ENCODE measurements around the gene VWA7. TPM values are rescaled to one million over a fixed set of nuclear protein-coding genes. Genes with fewer than 3 reads are reported as not detected.
"Not testable (repeated sequence)": the region's sequence is repeated elsewhere in the genome, so short reads cannot be mapped to it uniquely, and the experiment has no call there.

VWA7 gene
- 1 to 10 TPM; 6.8 to 9.4 (median 8.5) TPM for polyA plus RNA-seq (ENCODE audit: insufficient read length in 3 of 3)

- peak in 2 of 3 donors; percentile 72 to 80 for DNase-seq (ENCODE audit: low read depth in 3 of 3, low spot score in 2 of 3)
Measured at GRCh38 chr6:31776989-31777666, at the start of gene VWA7. TSS of gene VWA7 (minus strand) at chr6:31777328. CDS start at chr6:31776779, 549 bp downstream.

GRCh38 chr6:31826793-31827285, 49.7 kb upstream of the VWA7 start:
- no peak for DNase-seq (ENCODE audit: low read depth in 3 of 3, low spot score in 2 of 3)

- no peak for DNase-seq (ENCODE audit: low read depth in 3 of 3, low spot score in 2 of 3)
Measured at GRCh38 chr6:31825553-31825952, 48.4 kb upstream of the VWA7 start.

GRCh38 chr6:31823592-31824196, 46.6 kb upstream of the VWA7 start:
- DNase-seq (ENCODE audit: low read depth in 3 of 3, low spot score in 2 of 3): not testable (repeated sequence)

GRCh38 chr6:31822036-31822821, 45.1 kb upstream of the VWA7 start:
- DNase-seq (ENCODE audit: low read depth in 3 of 3, low spot score in 2 of 3): peak in 1 of 3 donors; percentile 65

- no peak for DNase-seq (ENCODE audit: low read depth in 3 of 3, low spot score in 2 of 3)
Measured at GRCh38 chr6:31821301-31822035, 44.3 kb upstream of the VWA7 start.

GRCh38 chr6:31820399-31820798, 43.3 kb upstream of the VWA7 start:
- DNase-seq (ENCODE audit: low read depth in 3 of 3, low spot score in 2 of 3): not testable (repeated sequence)

GRCh38 chr6:31819871-31820299, 42.8 kb upstream of the VWA7 start:
- no peak for DNase-seq (ENCODE audit: low read depth in 3 of 3, low spot score in 2 of 3)

GRCh38 chr6:31817929-31818511, 40.9 kb upstream of the VWA7 start:
- not testable (repeated sequence) for DNase-seq (ENCODE audit: low read depth in 3 of 3, low spot score in 2 of 3)

GRCh38 chr6:31817133-31817928, 40.2 kb upstream of the VWA7 start:
- DNase-seq (ENCODE audit: low read depth in 3 of 3, low spot score in 2 of 3): not testable (repeated sequence)

- peak; percentile 92 to 96 (median 93) for DNase-seq (ENCODE audit: low read depth in 3 of 3, low spot score in 2 of 3)
Measured at GRCh38 chr6:31815025-31815838, 38.1 kb upstream of the VWA7 start, which contains the start of the genes HSPA1A and HSPA1L. TSS of gene HSPA1A (plus strand) at chr6:31815543. CDS start at chr6:31815757, 214 bp downstream. TSS of gene HSPA1L (minus strand) at chr6:31815283. CDS start at chr6:31811972, 3,311 bp downstream.

GRCh38 chr6:31814677-31815024, 37.5 kb upstream of the VWA7 start:
- DNase-seq (ENCODE audit: low read depth in 3 of 3, low spot score in 2 of 3): peak; percentile 87 to 95 (median 93)

- no peak for DNase-seq (ENCODE audit: low read depth in 3 of 3, low spot score in 2 of 3)
Measured at GRCh38 chr6:31813465-31813849, 36.3 kb upstream of the VWA7 start.

GRCh38 chr6:31811645-31812044, 34.5 kb upstream of the VWA7 start:
- no peak for DNase-seq (ENCODE audit: low read depth in 3 of 3, low spot score in 2 of 3)

GRCh38 chr6:31808599-31808998, 31.5 kb upstream of the VWA7 start:
- not testable (repeated sequence) for DNase-seq (ENCODE audit: low read depth in 3 of 3, low spot score in 2 of 3)

GRCh38 chr6:31806470-31807272, 29.5 kb upstream of the VWA7 start, which contains the start of gene LSM2:
TSS of gene LSM2 (minus strand) at chr6:31806966. CDS start at chr6:31806757, 209 bp downstream.
- peak; percentile 91 to 96 (median 92) for DNase-seq (ENCODE audit: low read depth in 3 of 3, low spot score in 2 of 3)

GRCh38 chr6:31805939-31806469, 28.9 kb upstream of the VWA7 start:
- no peak for DNase-seq (ENCODE audit: low read depth in 3 of 3, low spot score in 2 of 3)
